ENCODE measurements around the gene ADAM22. TPM values are rescaled to one million over a fixed set of nuclear protein-coding genes. Genes with fewer than 3 reads are reported as not detected.
"Not testable (repeated sequence)": the region's sequence is repeated elsewhere in the genome, so short reads cannot be mapped to it uniquely, and the experiment has no call there.

Gene ADAM22
- total RNA-seq, 1 experiment from 2014 or later, result 7.1 TPM

DNA sequence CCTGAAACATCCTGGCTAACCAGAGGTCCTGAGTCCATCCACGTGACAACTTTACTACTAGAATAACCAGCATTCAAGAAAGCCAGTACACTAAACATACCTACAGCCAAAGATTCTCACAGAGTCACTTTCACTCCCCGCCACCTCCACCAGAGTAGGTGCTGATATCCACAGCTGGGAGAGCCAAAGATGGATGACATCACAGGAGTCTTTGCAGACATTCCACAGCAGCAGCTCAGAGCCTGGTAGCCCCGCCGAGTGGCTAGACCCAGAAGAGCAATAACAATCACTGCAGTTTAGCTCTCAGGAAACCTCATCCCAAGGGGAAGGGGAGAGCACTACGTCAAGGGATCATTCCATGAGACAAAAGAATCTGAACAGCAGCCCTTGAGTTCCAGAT is 13.5 kb upstream of the ADAM22 start:
- no peak overlapping the region for H3K27ac ChIP-seq (ENCODE audit: low read depth, low read length, poor library complexity, severe bottlenecking)
- H3K4me3 ChIP-seq (ENCODE audit: low read depth, low read length, poor library complexity, severe bottlenecking), result no peak overlapping the region
- no peaks in the 10 kb centered on the region for H3K36me3 ChIP-seq (ENCODE audit: insufficient read depth, low read length, poor library complexity, severe bottlenecking)
- no peaks in the 10 kb centered on the region for H3K4me1 ChIP-seq (ENCODE audit: insufficient read depth, low read length, poor library complexity, severe bottlenecking)
- CTCF ChIA-PET, result no interaction called here
- H3K9me3 ChIP-seq (ENCODE audit: low read depth, low read length, poor library complexity, severe bottlenecking), result no peaks in the 10 kb centered on the region
- BruUV-seq (replicated peaks), result no TSS peak
- POLR2A ChIA-PET (ENCODE audit: low non-redundant PET), result no interaction called here
- TF ChIP-seq EZH2 (IDR thresholded peaks at IDR 0.05; ENCODE audit: borderline replicate concordance, low read depth, low read length, poor library complexity, severe bottlenecking), result no peak
- TF ChIP-seq, protein P1, sequence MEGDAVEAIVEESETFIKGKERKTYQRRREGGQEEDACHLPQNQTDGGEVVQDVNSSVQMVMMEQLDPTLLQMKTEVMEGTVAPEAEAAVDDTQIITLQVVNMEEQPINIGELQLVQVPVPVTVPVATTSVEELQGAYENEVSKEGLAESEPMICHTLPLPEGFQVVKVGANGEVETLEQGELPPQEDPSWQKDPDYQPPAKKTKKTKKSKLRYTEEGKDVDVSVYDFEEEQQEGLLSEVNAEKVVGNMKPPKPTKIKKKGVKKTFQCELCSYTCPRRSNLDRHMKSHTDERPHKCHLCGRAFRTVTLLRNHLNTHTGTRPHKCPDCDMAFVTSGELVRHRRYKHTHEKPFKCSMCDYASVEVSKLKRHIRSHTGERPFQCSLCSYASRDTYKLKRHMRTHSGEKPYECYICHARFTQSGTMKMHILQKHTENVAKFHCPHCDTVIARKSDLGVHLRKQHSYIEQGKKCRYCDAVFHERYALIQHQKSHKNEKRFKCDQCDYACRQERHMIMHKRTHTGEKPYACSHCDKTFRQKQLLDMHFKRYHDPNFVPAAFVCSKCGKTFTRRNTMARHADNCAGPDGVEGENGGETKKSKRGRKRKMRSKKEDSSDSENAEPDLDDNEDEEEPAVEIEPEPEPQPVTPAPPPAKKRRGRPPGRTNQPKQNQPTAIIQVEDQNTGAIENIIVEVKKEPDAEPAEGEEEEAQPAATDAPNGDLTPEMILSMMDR (conservative IDR thresholded peaks at IDR 0.05; ENCODE audit: low read depth, low read length), result no peak
- intact Hi-C loops (cut with micrococcal nuclease; ENCODE audit: unreplicated experiment), result no loop called here
- DNase-seq (ENCODE audit: low spot score), result no peak
- H3K27me3 ChIP-seq (replicated peaks; ENCODE audit: insufficient read depth, low read depth, low read length, poor library complexity), result no peaks in the 10 kb centered on the region

DNA sequence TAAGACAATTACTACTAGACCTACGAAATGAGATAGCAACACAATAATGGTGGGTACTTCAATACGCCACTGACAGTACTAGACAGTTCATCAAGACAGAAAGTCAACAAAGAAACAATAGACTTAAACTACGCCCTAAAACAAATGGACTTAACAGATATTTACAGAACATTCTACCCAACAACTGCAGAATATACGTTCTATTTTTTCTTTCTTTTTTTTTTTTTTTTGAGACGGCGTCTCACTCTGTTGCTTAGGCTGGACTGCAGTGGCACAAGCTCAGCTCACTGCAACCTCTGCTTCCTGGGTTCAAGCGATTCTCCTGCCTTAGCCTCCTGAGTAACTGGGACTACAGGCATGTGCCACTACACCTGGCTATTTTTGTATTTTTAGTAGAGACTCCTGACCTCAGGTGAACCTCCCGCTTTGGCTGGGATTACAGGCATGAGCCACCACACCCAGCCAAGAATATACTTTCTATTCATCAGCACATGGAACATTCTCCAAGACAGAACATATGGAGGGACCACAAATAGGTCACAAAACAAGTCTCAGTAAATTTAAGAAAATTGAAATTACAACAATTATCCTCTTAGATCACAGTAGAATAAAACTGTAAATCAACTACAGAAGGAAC is 11.2 kb upstream of the ADAM22 start:
- DNase-seq (ENCODE audit: low spot score); BruUV-seq (replicated peaks); intact Hi-C loops (cut with micrococcal nuclease; ENCODE audit: unreplicated experiment); H3K9me3 ChIP-seq (ENCODE audit: low read depth, low read length, poor library complexity, severe bottlenecking); CTCF ChIA-PET; H3K27me3 ChIP-seq (replicated peaks; ENCODE audit: insufficient read depth, low read depth, low read length, poor library complexity); H3K4me1 ChIP-seq (ENCODE audit: insufficient read depth, low read length, poor library complexity, severe bottlenecking); H3K4me3 ChIP-seq (ENCODE audit: low read depth, low read length, poor library complexity, severe bottlenecking); H3K36me3 ChIP-seq (ENCODE audit: insufficient read depth, low read length, poor library complexity, severe bottlenecking); H3K27ac ChIP-seq (ENCODE audit: low read depth, low read length, poor library complexity, severe bottlenecking); POLR2A ChIA-PET (ENCODE audit: low non-redundant PET): not testable (repeated sequence)

DNA sequence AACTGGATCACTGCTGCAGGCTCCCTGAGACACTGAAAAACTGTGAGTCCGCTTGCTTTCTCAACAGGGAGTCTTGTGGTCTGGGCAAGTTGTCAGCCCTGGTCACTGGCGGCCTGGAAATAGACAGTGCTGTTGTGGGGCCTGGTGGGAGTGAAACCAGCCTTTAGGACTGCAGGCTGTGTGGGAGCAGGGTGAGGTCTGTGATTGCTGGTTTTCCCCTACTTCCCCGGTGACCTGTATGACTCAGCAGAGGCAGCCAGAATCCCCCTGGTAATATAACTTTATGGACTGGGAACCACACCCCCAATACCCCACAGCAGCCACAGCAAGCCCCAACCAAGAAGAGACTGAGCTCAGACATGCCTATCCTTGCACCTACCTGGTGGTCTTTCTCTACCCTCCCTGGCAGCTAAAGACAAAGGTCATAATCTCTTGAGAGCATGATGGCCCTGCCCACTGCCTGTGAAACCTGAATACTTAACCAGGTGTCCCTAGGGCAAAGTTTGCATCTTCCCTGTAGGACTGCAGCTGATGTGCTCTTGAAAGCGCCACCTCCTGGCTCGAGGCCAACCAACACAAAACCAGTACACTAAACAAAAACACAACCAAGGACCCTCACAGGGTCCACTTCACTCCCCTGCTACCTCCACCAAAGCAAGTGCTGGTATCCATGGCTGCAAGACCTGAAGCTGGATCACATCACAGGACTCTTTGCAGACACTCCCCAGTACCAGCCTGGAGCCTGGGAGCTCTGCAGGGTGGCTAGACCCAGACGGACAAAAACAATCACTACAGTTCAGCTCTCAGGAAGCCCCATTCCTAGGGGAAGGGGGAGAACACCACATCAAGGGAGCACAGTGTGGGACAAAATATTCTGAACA is 7.2 kb upstream of the ADAM22 start:
- DNase-seq (ENCODE audit: low spot score), result no peak
- TF ChIP-seq, protein P1 (conservative IDR thresholded peaks at IDR 0.05; ENCODE audit: low read depth, low read length), result no peak
- TF ChIP-seq EZH2 (IDR thresholded peaks at IDR 0.05; ENCODE audit: borderline replicate concordance, low read depth, low read length, poor library complexity, severe bottlenecking), result no peak
- no TSS peak for BruUV-seq (replicated peaks)
- Histone ChIP-seq H3K36me3 (ENCODE audit: insufficient read depth, low read length, poor library complexity, severe bottlenecking) (no peaks in the 10 kb centered on the region), H3K4me1 (ENCODE audit: insufficient read depth, low read length, poor library complexity, severe bottlenecking) (no peaks in the 10 kb centered on the region), H3K4me3 (ENCODE audit: low read depth, low read length, poor library complexity, severe bottlenecking) (no peak overlapping the region), H3K27ac (ENCODE audit: low read depth, low read length, poor library complexity, severe bottlenecking) (no peak overlapping the region), H3K27me3 (replicated peaks; ENCODE audit: insufficient read depth, low read depth, low read length, poor library complexity) (no peaks in the 10 kb centered on the region), H3K9me3 (ENCODE audit: low read depth, low read length, poor library complexity, severe bottlenecking) (no peaks in the 10 kb centered on the region)
- intact Hi-C loops (cut with micrococcal nuclease; ENCODE audit: unreplicated experiment), result no loop called here
- ChIA-PET CTCF (no interaction called here), POLR2A (ENCODE audit: low non-redundant PET) (no interaction called here)

Measured in A673 (cell line).